BLaER1 (cell line): ENCODE measurements around the gene NUAK2.
"Not testable (repeated sequence)": the region's sequence is repeated elsewhere in the genome, so short reads cannot be mapped to it uniquely, and the experiment has no call there.

ENCODE experiments used
- H3K27ac ChIP-seq: shearing (Covaris generic); formaldehyde crosslinking; 2 replicates; pipeline ENCODE4 v1.8.1; 2022
- H3K27me3 ChIP-seq: shearing (Covaris generic); formaldehyde crosslinking; 2 replicates; pipeline ENCODE4 v1.8.1; 2022
- H3K36me3 ChIP-seq: shearing (Covaris generic); formaldehyde crosslinking; 2 replicates; pipeline ENCODE4 v1.8.1; 2022
- H3K4me1 ChIP-seq: shearing (Covaris generic); formaldehyde crosslinking; 2 replicates; pipeline ENCODE4 v1.8.1; 2022
- H3K4me2 ChIP-seq: shearing (Covaris generic); formaldehyde crosslinking; 2 replicates; pipeline ENCODE4 v1.8.1; 2022
- H3K4me3 ChIP-seq: shearing (Covaris generic); formaldehyde crosslinking; 2 replicates; pipeline ENCODE4 v1.8.1; 2022
- H3K9ac ChIP-seq: shearing (Covaris generic); formaldehyde crosslinking; 2 replicates; pipeline ENCODE4 v1.8.1; 2022
- H3K9me3 ChIP-seq: shearing (Covaris generic); formaldehyde crosslinking; 2 replicates; pipeline ENCODE4 v1.8.1; 2022
- H4K20me1 ChIP-seq: shearing (Covaris generic); formaldehyde crosslinking; 2 replicates; pipeline ENCODE4 v1.8.1; 2022
- Cebpa-rat ChIP-seq: shearing (Covaris generic); IDR thresholded peaks from 2 replicates; pipeline ENCODE4 v1.8.1; 2022

Gene NUAK2

GRCh38 chr1:205301205-205301821 lies 20.2 kb downstream of the NUAK2 start:
- H3K4me2 ChIP-seq: 0 out of 2 replicates have a peak overlapping the region, but pooled peaks have one; percentile 3
- no peak overlapping the region for H3K27ac ChIP-seq
- no peaks in the 10 kb centered on the region for H3K9me3 ChIP-seq
- H3K27me3 ChIP-seq: no peaks in the 10 kb centered on the region
- H3K4me3 ChIP-seq: no peak overlapping the region
- peaks cover 14% of the 10 kb centered on the region for H3K4me1 ChIP-seq
- no peak overlapping the region for H3K9ac ChIP-seq
- no peaks in the 10 kb centered on the region for H3K36me3 ChIP-seq
- no peak for TF ChIP-seq Cebpa-rat
- peaks cover 6% of the 10 kb centered on the region; the same call in 1 of the 2 replicates for H4K20me1 ChIP-seq

GRCh38 chr1:205300149-205300548 lies 21.4 kb downstream of the NUAK2 start:
- H3K27me3 ChIP-seq: no peaks in the 10 kb centered on the region
- no peak overlapping the region for H3K27ac ChIP-seq
- H3K4me1 ChIP-seq: peaks cover 14% of the 10 kb centered on the region
- no peak for TF ChIP-seq Cebpa-rat
- H4K20me1 ChIP-seq: peaks cover 9% of the 10 kb centered on the region; the same call in 1 of the 2 replicates
- H3K4me3 ChIP-seq: no peak overlapping the region
- no peak overlapping the region for H3K4me2 ChIP-seq
- no peak overlapping the region for H3K9ac ChIP-seq
- no peaks in the 10 kb centered on the region for H3K9me3 ChIP-seq
- H3K36me3 ChIP-seq: no peaks in the 10 kb centered on the region

- no peak for TF ChIP-seq Cebpa-rat
- Histone ChIP-seq H3K9me3 (no peaks in the 10 kb centered on the region), H3K9ac (no peak overlapping the region), H3K36me3 (no peaks in the 10 kb centered on the region), H3K4me1 (peaks cover 14% of the 10 kb centered on the region), H3K4me3 (no peak overlapping the region), H3K27me3 (peaks cover 16% of the 10 kb centered on the region), H4K20me1 (peaks cover 8% of the 10 kb centered on the region; the same call in 1 of the 2 replicates), H3K27ac (no peak overlapping the region), H3K4me2 (peak overlapping the region; percentile 37)
These were observed 23.2 kb downstream of the NUAK2 start for GRCh38 chr1:205298191-205298994.

- not testable (repeated sequence) for H3K27ac ChIP-seq, H3K4me3 ChIP-seq, H4K20me1 ChIP-seq, H3K36me3 ChIP-seq, H3K9me3 ChIP-seq, H3K9ac ChIP-seq
- Histone ChIP-seq H3K4me2 (peak overlapping the region; percentile 37; the same call in 1 of the 2 replicates), H3K27me3 (peaks cover 22% of the 10 kb centered on the region), H3K4me1 (peaks cover 14% of the 10 kb centered on the region)
These were observed 23.9 kb downstream of the NUAK2 start for GRCh38 chr1:205297546-205298177.

- Histone ChIP-seq H3K4me1 (peaks cover 11% of the 10 kb centered on the region), H3K36me3 (no peaks in the 10 kb centered on the region), H3K9me3 (no peaks in the 10 kb centered on the region), H3K4me2 (no peak overlapping the region), H3K27ac (no peak overlapping the region), H4K20me1 (peaks cover 23% of the 10 kb centered on the region; the same call in 1 of the 2 replicates), H3K4me3 (no peak overlapping the region), H3K9ac (no peak overlapping the region), H3K27me3 (peaks cover 36% of the 10 kb centered on the region)
- TF ChIP-seq Cebpa-rat: no peak
These were observed 25.4 kb downstream of the NUAK2 start for GRCh38 chr1:205296154-205296553.

GRCh38 chr1:205294934-205295333 lies 26.6 kb downstream of the NUAK2 start:
- H3K27ac ChIP-seq: no peak overlapping the region
- H3K4me1 ChIP-seq: peaks cover 8% of the 10 kb centered on the region
- H3K4me3 ChIP-seq: no peak overlapping the region

GRCh38 chr1:205294175-205294917 lies 27.2 kb downstream of the NUAK2 start:
- H3K27me3 ChIP-seq: peaks cover 45% of the 10 kb centered on the region
- H3K9me3 ChIP-seq: no peaks in the 10 kb centered on the region
- no peaks in the 10 kb centered on the region for H3K36me3 ChIP-seq
- no peak for TF ChIP-seq Cebpa-rat
- H3K4me2 ChIP-seq: no peak overlapping the region
- peaks cover 9% of the 10 kb centered on the region for H3K4me1 ChIP-seq
- peaks cover 23% of the 10 kb centered on the region; the same call in 1 of the 2 replicates for H4K20me1 ChIP-seq
- H3K4me3 ChIP-seq: no peak overlapping the region
- no peak overlapping the region for H3K27ac ChIP-seq
- no peak overlapping the region for H3K9ac ChIP-seq

More at GRCh38 chr1:205294934-205295333, 26.6 kb downstream of the NUAK2 start:
- no peak for TF ChIP-seq Cebpa-rat
- no peak overlapping the region for H3K9ac ChIP-seq
- H3K4me2 ChIP-seq: no peak overlapping the region
- H3K9me3 ChIP-seq: no peaks in the 10 kb centered on the region
- no peaks in the 10 kb centered on the region for H3K36me3 ChIP-seq
- peaks cover 41% of the 10 kb centered on the region for H3K27me3 ChIP-seq
- peaks cover 23% of the 10 kb centered on the region; the same call in 1 of the 2 replicates for H4K20me1 ChIP-seq

- Histone ChIP-seq H3K4me3 (no peak overlapping the region), H3K4me2 (no peak overlapping the region), H3K36me3 (no peaks in the 10 kb centered on the region), H3K4me1 (peaks cover 15% of the 10 kb centered on the region), H3K27me3 (peaks cover 49% of the 10 kb centered on the region), H4K20me1 (peaks cover 29% of the 10 kb centered on the region; the same call in 1 of the 2 replicates), H3K9me3 (no peaks in the 10 kb centered on the region), H3K27ac (no peak overlapping the region), H3K9ac (no peak overlapping the region)
- TF ChIP-seq Cebpa-rat: no peak
These were observed 28.0 kb downstream of the NUAK2 start for GRCh38 chr1:205293350-205294074.

GRCh38 chr1:205291596-205291995 lies 29.9 kb downstream of the NUAK2 start:
- H3K36me3 ChIP-seq: no peaks in the 10 kb centered on the region
- H3K27ac ChIP-seq: no peak overlapping the region
- H3K9ac ChIP-seq: no peak overlapping the region
- peaks cover 45% of the 10 kb centered on the region for H4K20me1 ChIP-seq
- peaks cover 49% of the 10 kb centered on the region for H3K27me3 ChIP-seq
- no peak overlapping the region for H3K4me2 ChIP-seq
- no peaks in the 10 kb centered on the region for H3K9me3 ChIP-seq
- H3K4me1 ChIP-seq: peaks cover 26% of the 10 kb centered on the region
- TF ChIP-seq Cebpa-rat: no peak
- no peak overlapping the region for H3K4me3 ChIP-seq
